K562 (cell line): ENCODE measurements around the gene DPH7. TPM values are rescaled to one million over a fixed set of nuclear protein-coding genes. Genes with fewer than 3 reads are reported as not detected.

Experiments used
- CBX3 ChIP-seq, 2 experiments: IDR thresholded peaks; 1 replicate in 1 of 2; 2 replicates in 1 of 2; pipeline ENCODE4 v1.6.1; 2012; ENCODE audit warnings: inconsistent platforms in 2 of 2, low read length in 2 of 2, borderline replicate concordance in 1 of 2, control low read depth in 1 of 2
- CTBP1 ChIP-seq: fragments of 450-650 bp; IDR thresholded peaks from 2 replicates; pipeline ENCODE4 v1.6.1; 2016; ENCODE audit warnings: borderline replicate concordance
- HDAC1 ChIP-seq, 2 experiments: fragments of 450-650 bp; IDR thresholded peaks; 2 replicates each; pipeline ENCODE4 v1.6.1; 2016 to 2017; ENCODE audit warnings: inconsistent platforms in 1 of 2, mild to moderate bottlenecking in 1 of 2, moderate library complexity in 1 of 2
- JUND ChIP-seq, 2 experiments: IDR thresholded peaks; 2 replicates in 1 of 2; 3 replicates in 1 of 2; pipeline ENCODE4 v1.6.1; 2011; ENCODE audit warnings: borderline replicate concordance in 2 of 2, low read depth in 2 of 2, low read length in 2 of 2, improper control_type of control experiment in 1 of 2, missing biosample characterization in 1 of 2, missing genetic modification characterization in 1 of 2, missing genetic modification reagents in 1 of 2
- NEUROD1 ChIP-seq: fragments of 150-350 bp; IDR thresholded peaks from 2 replicates; pipeline ENCODE4 v1.6.1; 2014; ENCODE audit warnings: borderline replicate concordance, low read length, low read depth; ENCODE audit not compliant: partially characterized antibody
- PHB2 ChIP-seq: fragments of 450-650 bp; IDR thresholded peaks from 2 replicates; pipeline ENCODE4 v1.6.1; 2017; ENCODE audit warnings: low read depth
- PKNOX1 ChIP-seq: fragments of 450-650 bp; IDR thresholded peaks from 2 replicates; pipeline ENCODE4 v1.6.1; 2016
- POLR2AphosphoS2 ChIP-seq: IDR thresholded peaks from 2 replicates; pipeline ENCODE4 v1.6.1; 2012; ENCODE audit warnings: low read length, improper control_type of control experiment
- PRPF4 ChIP-seq: fragments of 200-400 bp; formaldehyde crosslinking; IDR thresholded peaks from one replicate; pipeline ENCODE4 v1.6.1; 2017; ENCODE audit warnings: low read length, low read depth, mild to moderate bottlenecking; ENCODE audit not compliant: insufficient read depth, poor library complexity, severe bottlenecking
- PYGO2 ChIP-seq: fragments of 450-650 bp; IDR thresholded peaks from 2 replicates; pipeline ENCODE4 v1.6.1; 2016; ENCODE audit warnings: mild to moderate bottlenecking, missing genetic modification characterization, moderate library complexity, missing compliant biosample characterization
- RBM25 ChIP-seq: fragments of 200-400 bp; formaldehyde crosslinking; IDR thresholded peaks from 2 replicates; pipeline ENCODE4 v1.6.1; 2018; ENCODE audit warnings: low read length, low read depth, moderate library complexity; ENCODE audit not compliant: severe bottlenecking
- SNAPC5 ChIP-seq: fragments of 250-450 bp; sonication (Bioruptor Pico); IDR thresholded peaks from 2 replicates; pipeline ENCODE4 v1.8.0; 2021; ENCODE audit warnings: moderate library complexity, mild to moderate bottlenecking, inconsistent platforms
- TAF15 ChIP-seq: fragments of 200-400 bp; formaldehyde crosslinking; IDR thresholded peaks from 2 replicates; pipeline ENCODE4 v1.6.1; 2017; ENCODE audit warnings: mild to moderate bottlenecking, low read depth, low read length, moderate library complexity
- TEAD1 ChIP-seq, 2 experiments: fragments of 450-650 bp in 1 of 2; sonication (generic) in 1 of 2; formaldehyde crosslinking; IDR thresholded peaks; 2 replicates each; pipeline versions ENCODE4 v1.4.0 to v1.8.0; 2020 to 2022; ENCODE audit warnings: mild to moderate bottlenecking in 2 of 2, missing genetic modification reagents in 1 of 2
- TRIM28 ChIP-seq: fragments of 450-650 bp; IDR thresholded peaks from 2 replicates; pipeline ENCODE4 v1.6.1; 2017
- YY1 ChIP-seq, 3 experiments: IDR thresholded peaks; 2 replicates each; pipeline ENCODE4 v1.6.1; 2011; ENCODE audit warnings: low read length in 2 of 3, mild to moderate bottlenecking in 2 of 3, moderate library complexity in 2 of 3, borderline replicate concordance in 1 of 3, control low read depth in 1 of 3, low read depth in 1 of 3; ENCODE audit not compliant: insufficient read depth in 3 of 3, insufficient replicate concordance in 2 of 3, control insufficient read depth in 1 of 3, insufficient read length in 1 of 3; ENCODE audit errors: extremely low read depth in 1 of 3
- ZBTB7A ChIP-seq: IDR thresholded peaks from 2 replicates; pipeline ENCODE4 v1.6.1; 2011; ENCODE audit warnings: low read depth, mild to moderate bottlenecking, low read length, moderate library complexity, borderline replicate concordance; ENCODE audit not compliant: control insufficient read depth
- ZBTB8A ChIP-seq: fragments of 450-650 bp; IDR thresholded peaks from 2 replicates; pipeline ENCODE4 v1.6.1; 2018; ENCODE audit warnings: mild to moderate bottlenecking, moderate library complexity; ENCODE audit not compliant: partially characterized antibody
- ZNF140 ChIP-seq: fragments of 250-450 bp; sonication (Bioruptor Pico); IDR thresholded peaks from 2 replicates; pipeline ENCODE4 v1.8.0; 2021; ENCODE audit warnings: moderate library complexity, mild to moderate bottlenecking, inconsistent platforms
- ZNF174 ChIP-seq: fragments of 250-450 bp; sonication (Bioruptor Pico); IDR thresholded peaks from 2 replicates; pipeline ENCODE4 v1.4.0; 2020; ENCODE audit warnings: mild to moderate bottlenecking
- ZNF24 ChIP-seq: fragments of 450-650 bp; IDR thresholded peaks from 2 replicates; pipeline ENCODE4 v1.6.1; 2016
- ZNF274 ChIP-seq: IDR thresholded peaks from 2 replicates; pipeline ENCODE4 v1.6.1; 2011; ENCODE audit warnings: low read depth, mild to moderate bottlenecking, low read length, moderate library complexity, borderline replicate concordance
- ZNF3 ChIP-seq: fragments of 250-450 bp; sonication (Bioruptor Pico); IDR thresholded peaks from 2 replicates; pipeline ENCODE4 v1.5.0; 2021; ENCODE audit warnings: mild to moderate bottlenecking, moderate library complexity
- polyA plus RNA-seq, 8 experiments: library from polyadenylated mRNA; depleted of rRNA in 4 of 8; stranded (reverse) in 5 of 8; unstranded in 3 of 8; fragments of >200 nt; fragmentation: Nextera tagmentation in 2 of 8; fragmentation: Illumina TruSeq in 1 of 8; extraction: Ambion mirVana in 2 of 8; extraction: Trizol in 1 of 8; gene quantifications; 2 replicates each; pipeline versions ENCODE4 v1.2.1 to v1.2.3, GENCODE V29; 2011 to 2014; ENCODE audit warnings: inconsistent platforms in 1 of 8, missing spikeins in 1 of 8
- total RNA-seq, 7 experiments: library from RNA; depleted of rRNA in 6 of 7; stranded (reverse); fragments of >200 nt in 6 of 7; fragmentation: Illumina TruSeq in 2 of 7; extraction: Trizol in 2 of 7; gene quantifications; 2 replicates each; pipeline versions ENCODE4 v1.2.1 to v1.2.3, GENCODE V29; 2011 to 2021; ENCODE audit warnings: low replicate concordance in 1 of 7
- TF ChIP-seq, protein P1 (sequence below), 3 experiments: IDR thresholded peaks in 2 of 3; conservative IDR thresholded peaks in 1 of 3; 2 replicates each; pipeline ENCODE4 v1.5.1; 2011 to 2012; ENCODE audit warnings: low read length in 3 of 3, mild to moderate bottlenecking in 3 of 3, control low read depth in 2 of 3, improper control_type of control experiment in 1 of 3, inconsistent platforms in 1 of 3, low read depth in 1 of 3, mixed read lengths in 1 of 3, moderate library complexity in 1 of 3; ENCODE audit not compliant: insufficient read depth in 2 of 3

Gene DPH7
- total and polyA plus RNA-seq, 9 of the 15 experiments (the other 6 are each of a cell fraction or from before 2014, with no cell fraction given), result 13.9 to 68.6 (median 41.3) TPM

GRCh38 chr9:137590469-137591383 is 12.0 kb upstream of the DPH7 start, which contains the start of gene ZMYND19 (continued):
- TF ChIP-seq HDAC1 (IDR thresholded peaks at IDR 0.05), result peak in 1 of 2 experiments; percentile 85; a peak in 2 of 4 replicates
- TF ChIP-seq ZNF274, result no peak
- TF ChIP-seq PYGO2, result no peak
- peak; percentile 23 for TF ChIP-seq PRPF4
- TF ChIP-seq ZNF3, result no peak
- no peak for TF ChIP-seq RBM25
- no peak for TF ChIP-seq ZNF174 (CRISPR knock-in tag)
- no peak for TF ChIP-seq POLR2AphosphoS2
- no peak for TF ChIP-seq PKNOX1
- TF ChIP-seq NEUROD1, result no peak
- TF ChIP-seq TRIM28, result no peak; the same call in 1 of the 2 replicates
- TF ChIP-seq SNAPC5 (CRISPR knock-in tag), result no peak
- TF ChIP-seq YY1 (IDR thresholded peaks at IDR 0.05; ENCODE audit: borderline replicate concordance in 1 of 3, control insufficient read depth in 1 of 3, extremely low read depth in 1 of 3, insufficient read depth in 3 of 3, insufficient read length in 1 of 3, insufficient replicate concordance in 2 of 3, low read depth in 1 of 3, low read length in 2 of 3), result peak in 1 of 3 experiments; percentile 26
- no peak for TF ChIP-seq PHB2
- TF ChIP-seq ZBTB7A, result no peak; the same call in 1 of the 2 replicates
- TF ChIP-seq CTBP1, result peak; percentile 88
- 0 out of 4 replicates have a peak, but pooled peaks of 1 of the 2 experiments have one; percentile 48 for TF ChIP-seq TEAD1 (CRISPR knock-in tag; IDR thresholded peaks at IDR 0.05)
- no peak for TF ChIP-seq ZBTB8A
- TF ChIP-seq ZNF24, result no peak
- TF ChIP-seq CBX3 (IDR thresholded peaks at IDR 0.05; ENCODE audit: borderline replicate concordance in 1 of 2, low read length in 2 of 2), result no peak
- no peak for TF ChIP-seq TAF15
- no peak for TF ChIP-seq JUND (IDR thresholded peaks at IDR 0.05; ENCODE audit: borderline replicate concordance, low read depth, low read length)
- no peak for TF ChIP-seq JUND (tag; IDR thresholded peaks at IDR 0.05; ENCODE audit: borderline replicate concordance, low read depth, low read length)
- TF ChIP-seq, protein P1, sequence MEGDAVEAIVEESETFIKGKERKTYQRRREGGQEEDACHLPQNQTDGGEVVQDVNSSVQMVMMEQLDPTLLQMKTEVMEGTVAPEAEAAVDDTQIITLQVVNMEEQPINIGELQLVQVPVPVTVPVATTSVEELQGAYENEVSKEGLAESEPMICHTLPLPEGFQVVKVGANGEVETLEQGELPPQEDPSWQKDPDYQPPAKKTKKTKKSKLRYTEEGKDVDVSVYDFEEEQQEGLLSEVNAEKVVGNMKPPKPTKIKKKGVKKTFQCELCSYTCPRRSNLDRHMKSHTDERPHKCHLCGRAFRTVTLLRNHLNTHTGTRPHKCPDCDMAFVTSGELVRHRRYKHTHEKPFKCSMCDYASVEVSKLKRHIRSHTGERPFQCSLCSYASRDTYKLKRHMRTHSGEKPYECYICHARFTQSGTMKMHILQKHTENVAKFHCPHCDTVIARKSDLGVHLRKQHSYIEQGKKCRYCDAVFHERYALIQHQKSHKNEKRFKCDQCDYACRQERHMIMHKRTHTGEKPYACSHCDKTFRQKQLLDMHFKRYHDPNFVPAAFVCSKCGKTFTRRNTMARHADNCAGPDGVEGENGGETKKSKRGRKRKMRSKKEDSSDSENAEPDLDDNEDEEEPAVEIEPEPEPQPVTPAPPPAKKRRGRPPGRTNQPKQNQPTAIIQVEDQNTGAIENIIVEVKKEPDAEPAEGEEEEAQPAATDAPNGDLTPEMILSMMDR (IDR thresholded peaks at IDR 0.05 in 2 of 3, conservative IDR thresholded peaks at IDR 0.05 in 1 of 3; ENCODE audit: insufficient read depth in 2 of 3, low read depth in 1 of 3, low read length in 3 of 3), result peak in 2 of 3 experiments; percentile 15 to 31; a peak in 4 of 6 replicates
- TF ChIP-seq ZNF140, result no peak
